Epidermal melanocyte (primary cell): ENCODE data around the gene LPGAT1.
"Not testable (repeated sequence)": the region's sequence is repeated elsewhere in the genome, so short reads cannot be mapped to it uniquely, and the experiment has no call there.

Source experiments
- DNase-seq: peaks from one replicate; pipeline ENCODE4 v3.0.0; 2011; ENCODE audit warnings: low spot score; ENCODE audit not compliant: insufficient read length

Gene LPGAT1

DNA sequence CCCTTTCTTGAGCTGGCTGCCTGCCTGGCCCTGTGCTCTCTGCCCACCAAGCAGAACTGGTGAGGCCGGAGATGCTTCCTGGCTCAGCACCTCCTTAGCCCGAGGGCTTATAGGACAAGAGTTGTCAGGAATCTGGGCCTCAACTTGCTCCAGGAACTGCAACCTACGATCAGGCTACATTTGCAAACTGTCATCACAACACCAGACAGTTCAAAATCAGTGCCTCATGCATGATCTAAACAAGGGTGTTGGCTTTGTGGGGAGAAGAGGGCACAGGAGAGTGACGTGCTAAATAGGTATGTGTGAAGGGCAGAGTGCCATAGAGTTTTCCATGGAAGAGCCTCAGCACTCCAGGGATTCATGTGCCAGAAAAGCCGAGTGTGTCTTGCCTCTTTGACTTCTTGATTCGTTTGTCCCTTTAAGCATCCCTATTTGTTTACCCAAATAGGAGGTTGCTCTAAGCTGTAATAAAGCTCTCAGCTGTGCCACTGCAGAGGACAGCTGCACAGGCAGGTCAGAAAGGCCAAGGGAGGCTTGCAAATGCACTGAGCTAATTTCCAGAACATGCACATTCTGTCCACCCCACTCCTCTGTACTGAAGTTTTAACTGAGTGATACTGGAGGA, 125.0 kb downstream of the LPGAT1 start:
- no peak for DNase-seq

DNA sequence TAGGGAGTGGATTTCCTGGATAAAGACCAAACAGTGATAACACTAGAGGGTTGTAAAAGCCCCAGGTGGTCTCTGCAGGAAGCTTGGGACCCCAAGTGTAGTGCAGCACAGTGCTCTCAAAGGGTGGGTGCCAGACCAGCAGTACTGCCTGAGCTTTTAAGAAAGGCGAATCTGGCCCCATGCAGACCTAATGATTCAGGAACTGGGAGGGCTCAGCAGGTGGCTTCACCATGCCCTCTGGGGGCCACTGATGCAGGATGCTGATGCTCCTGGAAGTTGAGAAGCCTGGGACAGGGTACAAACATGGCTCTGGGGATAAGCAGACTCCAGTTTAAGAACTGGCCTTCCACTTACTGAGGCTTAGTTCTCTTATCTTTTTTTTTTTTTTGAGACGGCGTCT, 126.0 kb downstream of the LPGAT1 start:
- DNase-seq = no peak

DNA sequence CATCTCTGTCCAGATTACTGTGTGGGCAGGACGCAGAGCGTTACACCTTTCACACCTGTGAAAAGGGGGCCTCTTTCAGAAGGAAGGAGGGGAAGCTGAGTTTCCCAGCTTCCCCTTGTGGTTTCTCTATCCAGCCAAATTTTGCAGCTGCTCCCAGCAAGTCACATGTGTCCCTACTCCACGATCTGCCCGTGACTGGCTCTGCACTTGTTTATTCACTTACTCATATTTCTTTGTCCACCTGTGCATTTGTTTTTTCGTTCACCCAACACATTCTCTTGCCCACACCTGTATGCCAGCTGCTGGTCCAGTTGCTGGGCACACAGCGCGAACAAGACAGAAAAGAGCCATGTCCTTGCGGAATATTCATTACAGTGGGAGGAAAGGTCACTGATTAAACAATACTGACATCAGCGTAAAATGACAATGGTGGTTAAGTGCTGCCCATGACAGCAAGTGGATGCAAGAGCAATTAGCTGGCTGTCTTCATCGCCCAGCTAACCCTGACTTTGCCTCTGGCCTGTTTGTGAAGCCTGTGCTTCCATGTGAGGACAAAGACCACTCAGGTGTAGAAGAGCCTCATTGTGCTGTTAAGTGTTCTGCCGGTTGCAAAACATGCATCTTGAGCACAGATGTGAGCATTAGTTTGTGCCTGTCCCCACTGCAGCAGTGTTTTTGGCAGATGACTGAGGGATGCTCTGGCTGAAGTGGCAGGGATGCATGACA, 126.6 kb downstream of the LPGAT1 start:
- DNase-seq = no peak

GRCh38 chr1:211701733-211702132, 128.8 kb downstream of the LPGAT1 start:
- DNase-seq = no peak

GRCh38 chr1:211699059-211699458, 131.5 kb downstream of the LPGAT1 start:
- DNase-seq = no peak

- DNase-seq = peak; percentile 49
Measured at GRCh38 chr1:211698161-211699026, 132.2 kb downstream of the LPGAT1 start.

DNA sequence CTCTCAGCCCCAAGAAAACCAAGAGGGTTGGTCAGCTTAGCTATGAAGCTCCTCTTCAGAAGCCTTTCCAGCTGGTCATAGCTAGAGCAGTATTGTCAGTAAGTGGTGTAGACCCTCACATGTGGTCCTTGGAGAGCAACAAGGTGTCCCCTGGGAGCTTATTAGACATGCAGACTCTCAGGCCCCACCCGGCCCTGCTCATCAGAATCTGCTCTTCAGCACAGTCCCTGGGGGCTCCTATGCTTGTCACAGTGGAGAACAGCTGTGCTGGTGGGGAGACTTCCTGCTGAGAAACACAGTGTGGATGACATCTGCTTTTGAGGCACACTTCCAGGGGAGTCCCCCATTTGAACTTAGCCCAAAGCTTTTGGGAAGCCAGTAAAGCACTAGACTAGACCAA, 133.2 kb downstream of the LPGAT1 start:
- no peak for DNase-seq

DNA sequence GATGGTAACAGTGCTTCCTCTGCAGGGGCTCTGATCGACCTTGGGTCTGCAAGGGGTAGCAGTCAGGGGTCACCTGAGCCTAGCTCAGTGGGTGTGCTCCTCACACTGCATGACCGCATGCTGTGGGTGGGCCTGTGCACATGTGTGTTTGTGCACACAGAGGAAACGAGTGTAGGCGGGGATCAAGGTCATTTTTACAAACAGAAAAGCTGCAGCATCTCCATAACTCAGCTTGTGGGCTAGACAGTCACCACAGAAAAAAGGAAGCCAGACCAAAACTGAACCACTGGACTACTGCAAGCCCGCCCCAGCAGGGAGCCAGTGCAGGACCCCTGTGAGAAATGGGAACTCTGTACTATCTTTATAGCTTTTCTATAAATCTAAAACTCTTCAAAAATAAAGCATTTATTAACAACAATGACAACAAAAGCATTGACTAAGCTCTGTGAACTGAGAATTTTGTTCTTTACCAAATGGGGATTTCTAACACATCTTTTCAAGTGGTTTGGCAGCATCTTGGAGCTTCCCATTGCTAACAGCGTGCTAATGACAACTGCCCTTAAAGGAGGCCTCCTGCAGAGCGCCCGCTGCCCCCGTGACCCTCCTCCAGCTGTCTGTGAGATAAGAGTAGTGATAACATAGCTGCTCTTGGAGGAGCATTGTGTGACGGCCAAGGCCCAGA, 135.3 kb downstream of the LPGAT1 start:
- no peak for DNase-seq

DNA sequence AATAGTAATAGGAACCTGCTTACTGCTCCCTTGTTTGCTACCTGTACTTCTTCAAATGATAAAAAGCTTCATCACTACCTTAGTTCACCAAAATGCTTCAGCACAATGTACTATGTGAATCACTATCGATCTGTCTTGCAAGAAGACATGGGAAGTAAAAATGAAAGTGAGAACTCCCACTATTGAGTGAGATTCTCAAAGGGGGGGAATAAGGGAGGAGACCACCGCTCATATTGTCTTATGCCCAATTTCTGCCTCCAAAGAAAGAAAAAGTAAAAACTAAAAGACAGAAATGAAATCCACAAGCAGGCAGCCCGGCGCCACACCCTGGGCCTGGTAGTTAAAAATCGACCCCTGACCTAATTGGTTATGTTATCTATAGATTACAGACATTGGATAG, 136.7 kb downstream of the LPGAT1 start:
- DNase-seq = not testable (repeated sequence)
